Brain microvascular endothelial cell (primary cell): Measurements from ENCODE around the gene TMSB4X.

ENCODE experiments used
- DNase-seq: peaks from one replicate; pipeline ENCODE4 v3.0.0-alpha.2; 2020
- H3K27ac ChIP-seq: fragments of 250-450 bp; sonication (Bioruptor Pico); 2 replicates; pipeline ENCODE4 v1.5.1; 2020; ENCODE audit warnings: mild to moderate bottlenecking, moderate library complexity
- H3K27me3 ChIP-seq: fragments of 250-450 bp; sonication (Bioruptor Pico); replicated peaks from 2 replicates; pipeline ENCODE4 v1.5.1; 2020; ENCODE audit warnings: mild to moderate bottlenecking
- H3K36me3 ChIP-seq: fragments of 250-450 bp; sonication (Bioruptor Pico); replicated peaks from 2 replicates; pipeline ENCODE4 v1.5.1; 2020; ENCODE audit warnings: mild to moderate bottlenecking
- H3K4me3 ChIP-seq: 2 replicates; pipeline ENCODE4 v1.5.1; 2011; ENCODE audit warnings: low read depth, mild to moderate bottlenecking, control low read depth, low read length, moderate library complexity
- CTCF ChIP-seq: IDR thresholded peaks from 2 replicates; pipeline ENCODE4 v1.5.1; 2011; ENCODE audit warnings: low read depth, mild to moderate bottlenecking, moderate library complexity, low read length, control low read depth, inconsistent platforms; ENCODE audit errors: missing control alignments
- in situ Hi-C: cut with HindIII; loops from 2 replicates; pipeline ENCODE4 v1.10.0; 2017; ENCODE audit warnings: low sequenced_read_pairs, low pct_ligation_motif_present

TMSB4X gene

GRCh38 chrX:12951595-12951975, 23.3 kb upstream of the TMSB4X start:
- no peaks in the 10 kb centered on the region for H3K36me3 ChIP-seq
- H3K27ac ChIP-seq = no peak overlapping the region
- no peak for TF ChIP-seq CTCF
- H3K4me3 ChIP-seq = no peak overlapping the region
- no peaks in the 10 kb centered on the region for H3K27me3 ChIP-seq
- no peak for DNase-seq
- in situ Hi-C loops = no loop called here

- in situ Hi-C loops = no loop called here
- Histone ChIP-seq H3K27ac (no peak overlapping the region), H3K4me3 (no peak overlapping the region)
These were observed 21.5 kb upstream of the TMSB4X start for GRCh38 chrX:12953420-12953819.

GRCh38 chrX:12954376-12954775, 20.5 kb upstream of the TMSB4X start:
- no peak overlapping the region for H3K27ac ChIP-seq
- H3K36me3 ChIP-seq = no peaks in the 10 kb centered on the region
- no peak for DNase-seq
- no peak overlapping the region for H3K4me3 ChIP-seq
- TF ChIP-seq CTCF = no peak
- no peaks in the 10 kb centered on the region for H3K27me3 ChIP-seq
- in situ Hi-C loops = no loop called here

More at GRCh38 chrX:12953420-12953819, 21.5 kb upstream of the TMSB4X start:
- no peak for DNase-seq
- TF ChIP-seq CTCF = no peak
- no peaks in the 10 kb centered on the region for H3K27me3 ChIP-seq
- no peaks in the 10 kb centered on the region for H3K36me3 ChIP-seq

GRCh38 chrX:12954981-12955380, 19.9 kb upstream of the TMSB4X start:
- DNase-seq = no peak
- H3K36me3 ChIP-seq = no peaks in the 10 kb centered on the region
- H3K27me3 ChIP-seq = no peaks in the 10 kb centered on the region
- no peak overlapping the region for H3K4me3 ChIP-seq
- H3K27ac ChIP-seq = no peak overlapping the region
- no peak for TF ChIP-seq CTCF
- in situ Hi-C loops = no loop called here

GRCh38 chrX:12955882-12956703, 18.8 kb upstream of the TMSB4X start:
- Histone ChIP-seq H3K27ac (peak overlapping the region; percentile 96), H3K36me3 (no peaks in the 10 kb centered on the region), H3K27me3 (no peaks in the 10 kb centered on the region), H3K4me3 (no peak overlapping the region)
- peak; percentile 73 for DNase-seq
- in situ Hi-C loops = no loop called here
- TF ChIP-seq CTCF = no peak
